PC-3 (cell line): Measurements from ENCODE around the gene GOLT1A. TPM values are rescaled to one million over a fixed set of nuclear protein-coding genes. Genes with fewer than 3 reads are reported as not detected.

Experiments
- ATAC-seq: fragments of 200-7000 bp; cut with Tn5 transposase; 2 replicates; pipeline ENCODE4 v1.9.1; 2020; ENCODE audit warnings: mild to moderate bottlenecking, moderate library complexity
- BruUV-seq: library from RNA; stranded (reverse); fragments of 400-500 nt; replicated peaks from 2 replicates; lab custom pipeline; 2021; lab: Mats Ljungman, UMichigan
- CTCF ChIA-PET: fragments of 300-600 bp; sonication (Branson Sonifier 250); formaldehyde crosslinking; loops from one replicate; lab custom pipeline; 2022; ENCODE audit warnings: antibody characterized with exemption; lab: Charles Lee
- POLR2A ChIA-PET: fragments of 300-600 bp; sonication (Branson Sonifier 250); formaldehyde crosslinking; loops from one replicate; lab custom pipeline; 2022; ENCODE audit warnings: antibody characterized with exemption; ENCODE audit not compliant: unreplicated experiment; lab: Charles Lee
- DNase-seq: peaks from one replicate; pipeline ENCODE4 v3.0.0-alpha.2; 2015
- H2AFZ ChIP-seq: fragments of 300-600 bp; sonication (generic); 2 replicates; pipeline ENCODE4 v1.6.0; 2016; ENCODE audit warnings: antibody characterized with exemption, low read length
- H3F3A ChIP-seq: fragments of 300-600 bp; sonication (generic); one replicate; pipeline ENCODE4 v1.6.0; 2017; ENCODE audit warnings: antibody characterized with exemption, low read length, control low read depth, mild to moderate bottlenecking; ENCODE audit not compliant: unreplicated experiment
- H3K27ac ChIP-seq: fragments of 300-600 bp; sonication (generic); 2 replicates; pipeline ENCODE4 v1.5.1; 2016; ENCODE audit warnings: mild to moderate bottlenecking, low read length
- H3K27me3 ChIP-seq: fragments of 300-600 bp; sonication (generic); 2 replicates; pipeline ENCODE4 v1.6.1; 2016; ENCODE audit warnings: low read length, mixed read lengths
- H3K36me3 ChIP-seq: fragments of 300-600 bp; sonication (generic); 2 replicates; pipeline ENCODE4 v1.6.1; 2016; ENCODE audit warnings: low read depth, mixed run types, low read length, mixed read lengths
- H3K4me1 ChIP-seq: fragments of 300-600 bp; sonication (generic); 2 replicates; pipeline ENCODE4 v1.5.1; 2016; ENCODE audit warnings: low read length; ENCODE audit not compliant: insufficient read depth
- H3K4me2 ChIP-seq: fragments of 300-600 bp; sonication (generic); 2 replicates; pipeline ENCODE4 v1.6.0; 2016; ENCODE audit warnings: low read length
- H3K4me3 ChIP-seq: fragments of 300-600 bp; sonication (generic); 2 replicates; pipeline ENCODE4 v1.5.1; 2016; ENCODE audit warnings: mild to moderate bottlenecking, low read length, mixed read lengths
- H3K79me2 ChIP-seq: fragments of 300-600 bp; sonication (generic); 2 replicates; pipeline ENCODE4 v1.6.1; 2017; ENCODE audit warnings: low read length, mixed read lengths
- H3K9ac ChIP-seq: fragments of 300-600 bp; sonication (generic); 2 replicates; pipeline ENCODE4 v1.6.0; 2016; ENCODE audit warnings: mild to moderate bottlenecking, low read length
- H3K9me2 ChIP-seq: fragments of 300-600 bp; sonication (generic); replicated peaks from 2 replicates; pipeline ENCODE4 v1.6.1; 2016; ENCODE audit warnings: mixed run types, low read length, mixed read lengths
- H3K9me3 ChIP-seq: fragments of 300-600 bp; sonication (generic); 2 replicates; pipeline ENCODE4 v1.6.1; 2016; ENCODE audit warnings: low read length, mixed read lengths
- H4K20me1 ChIP-seq: fragments of 300-600 bp; sonication (generic); 2 replicates; pipeline ENCODE4 v1.6.1; 2016; ENCODE audit warnings: low read length, mixed read lengths
- EZH2 ChIP-seq: fragments of 300-600 bp; sonication (generic); IDR thresholded peaks from one replicate; pipeline ENCODE4 v1.6.1; 2017; ENCODE audit warnings: antibody characterized with exemption, mild to moderate bottlenecking, low read length; ENCODE audit not compliant: unreplicated experiment
- EZH2phosphoT487 ChIP-seq: fragments of 300-600 bp; sonication (generic); IDR thresholded peaks from 2 replicates; pipeline ENCODE4 v1.6.1; 2018; ENCODE audit warnings: mild to moderate bottlenecking, antibody characterized with exemption, low read length, borderline replicate concordance
- intact Hi-C: fragments of 100-400 bp; cut with micrococcal nuclease; formaldehyde crosslinking; loops from 2 replicates; pipeline ENCODE4 v1.9.0; 2023
- total RNA-seq: library from RNA; depleted of rRNA; stranded (reverse); fragments of >200 nt; gene quantifications from 2 replicates; pipeline ENCODE4 v1.2.3, GENCODE V29; 2014
- TF ChIP-seq, protein P1 (sequence below): fragments of 300-600 bp; sonication (generic); conservative IDR thresholded peaks from 2 replicates; pipeline ENCODE4 v1.5.1; 2017; ENCODE audit warnings: antibody characterized with exemption, low read depth, mild to moderate bottlenecking, low read length

Gene GOLT1A
- total RNA-seq, 1 experiment from 2014 or later = 13.3 TPM

DNA sequence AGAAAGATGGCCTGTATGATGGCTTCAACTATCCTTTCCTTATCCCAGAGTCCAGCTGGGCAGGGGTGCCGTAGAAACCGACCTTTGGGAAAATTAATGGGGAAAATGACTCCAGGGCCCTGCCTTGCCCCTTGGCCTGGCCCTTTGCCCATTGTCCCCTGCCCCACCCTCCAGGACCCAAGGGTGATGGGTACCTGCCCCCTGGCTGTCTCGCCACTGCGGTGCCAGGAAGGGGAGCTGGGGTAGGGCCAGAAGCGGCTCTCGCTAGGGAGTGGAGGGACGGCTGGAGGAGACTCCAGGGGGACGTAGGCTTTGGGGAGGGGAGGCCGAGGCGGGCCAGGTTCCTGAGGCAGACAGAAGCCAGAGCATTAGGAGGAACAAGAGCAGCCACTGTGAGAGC lies 29.1 kb upstream of the GOLT1A start:
- Histone ChIP-seq H3K9ac (no peak overlapping the region), H3K27ac (no peak overlapping the region), H4K20me1 (no peaks in the 10 kb centered on the region), H3K79me2 (no peaks in the 10 kb centered on the region), H3K4me3 (no peak overlapping the region), H2AFZ (no peak overlapping the region), H3K4me2 (no peak overlapping the region), H3K9me3 (no peaks in the 10 kb centered on the region), H3K4me1 (no peaks in the 10 kb centered on the region), H3K27me3 (no peaks in the 10 kb centered on the region), H3K36me3 (peaks cover 33% of the 10 kb centered on the region; the same call in 1 of the 2 replicates), H3K9me2 (no peaks in the 10 kb centered on the region), H3F3A (no peaks in the 10 kb centered on the region)
- intact Hi-C loops = no loop called here
- POLR2A ChIA-PET = no interaction called here
- CTCF ChIA-PET = no interaction called here
- BruUV-seq = no TSS peak
- no peak for ATAC-seq
- DNase-seq = no peak
- TF ChIP-seq EZH2phosphoT487 (no peak), EZH2 (no peak)

DNA sequence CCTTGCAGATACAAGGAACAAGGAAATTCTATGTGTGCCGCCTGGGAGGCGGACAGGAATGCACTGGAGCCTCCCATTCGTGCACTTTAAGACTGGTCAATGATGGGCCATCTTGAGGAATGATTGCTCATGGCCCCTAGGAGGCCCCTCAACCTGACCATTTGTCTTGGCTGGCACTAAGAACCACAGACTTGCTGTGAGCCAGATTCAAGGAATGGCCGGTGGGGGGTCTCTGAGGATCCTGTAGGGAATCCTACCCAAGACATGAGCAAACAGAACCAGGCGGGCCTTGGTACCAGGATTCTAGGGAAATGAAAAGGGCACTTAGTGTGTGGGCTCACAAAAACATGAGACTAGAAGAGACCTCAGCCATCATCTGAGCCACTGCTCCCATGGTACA lies 28.1 kb upstream of the GOLT1A start:
- H3K27me3 ChIP-seq = no peaks in the 10 kb centered on the region
- TF ChIP-seq, protein P1, sequence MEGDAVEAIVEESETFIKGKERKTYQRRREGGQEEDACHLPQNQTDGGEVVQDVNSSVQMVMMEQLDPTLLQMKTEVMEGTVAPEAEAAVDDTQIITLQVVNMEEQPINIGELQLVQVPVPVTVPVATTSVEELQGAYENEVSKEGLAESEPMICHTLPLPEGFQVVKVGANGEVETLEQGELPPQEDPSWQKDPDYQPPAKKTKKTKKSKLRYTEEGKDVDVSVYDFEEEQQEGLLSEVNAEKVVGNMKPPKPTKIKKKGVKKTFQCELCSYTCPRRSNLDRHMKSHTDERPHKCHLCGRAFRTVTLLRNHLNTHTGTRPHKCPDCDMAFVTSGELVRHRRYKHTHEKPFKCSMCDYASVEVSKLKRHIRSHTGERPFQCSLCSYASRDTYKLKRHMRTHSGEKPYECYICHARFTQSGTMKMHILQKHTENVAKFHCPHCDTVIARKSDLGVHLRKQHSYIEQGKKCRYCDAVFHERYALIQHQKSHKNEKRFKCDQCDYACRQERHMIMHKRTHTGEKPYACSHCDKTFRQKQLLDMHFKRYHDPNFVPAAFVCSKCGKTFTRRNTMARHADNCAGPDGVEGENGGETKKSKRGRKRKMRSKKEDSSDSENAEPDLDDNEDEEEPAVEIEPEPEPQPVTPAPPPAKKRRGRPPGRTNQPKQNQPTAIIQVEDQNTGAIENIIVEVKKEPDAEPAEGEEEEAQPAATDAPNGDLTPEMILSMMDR = no peak
- TF ChIP-seq EZH2 (no peak), EZH2phosphoT487 (no peak)
- H3K4me2 ChIP-seq = no peak overlapping the region
- H3K4me1 ChIP-seq = no peaks in the 10 kb centered on the region
- H3K27ac ChIP-seq = no peak overlapping the region
- H3K9ac ChIP-seq = no peak overlapping the region
- H3K9me3 ChIP-seq = no peaks in the 10 kb centered on the region
- no peak overlapping the region for H3K4me3 ChIP-seq
- peaks cover 36% of the 10 kb centered on the region; the same call in 1 of the 2 replicates for H3K36me3 ChIP-seq
- no TSS peak for BruUV-seq
- H2AFZ ChIP-seq = no peak overlapping the region
- ChIA-PET POLR2A (no interaction called here), CTCF (no interaction called here)
- H3K79me2 ChIP-seq = no peaks in the 10 kb centered on the region
- H3F3A ChIP-seq = no peaks in the 10 kb centered on the region
- DNase-seq (no peak), ATAC-seq (no peak)
- intact Hi-C loops = no loop called here
- no peaks in the 10 kb centered on the region for H4K20me1 ChIP-seq
- no peaks in the 10 kb centered on the region for H3K9me2 ChIP-seq

DNA sequence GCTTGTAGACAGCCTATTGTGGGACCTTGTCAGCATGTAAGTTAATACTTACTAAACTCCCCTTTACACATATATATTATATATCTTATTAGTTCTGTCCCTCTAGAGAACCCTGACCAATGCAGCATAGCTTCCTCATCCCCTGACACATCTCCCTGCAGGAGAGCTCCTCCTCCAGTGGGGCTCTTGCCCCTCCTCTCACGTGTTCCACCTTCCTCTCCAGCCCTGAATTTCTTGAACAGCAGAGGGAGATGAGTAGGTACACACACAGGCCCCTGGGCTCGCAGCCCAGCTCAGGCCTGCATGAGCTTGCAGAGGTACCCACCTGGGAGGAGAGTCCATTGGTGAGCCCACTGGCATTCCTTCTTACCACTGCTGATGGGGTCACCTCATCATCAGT lies 27.3 kb upstream of the GOLT1A start:
- Histone ChIP-seq H2AFZ (no peak overlapping the region), H4K20me1 (no peaks in the 10 kb centered on the region), H3K36me3 (peaks cover 38% of the 10 kb centered on the region), H3K4me3 (no peak overlapping the region), H3K9me3 (no peaks in the 10 kb centered on the region), H3K27me3 (no peaks in the 10 kb centered on the region), H3K4me1 (no peaks in the 10 kb centered on the region), H3K9ac (no peak overlapping the region), H3K27ac (no peak overlapping the region), H3K4me2 (no peak overlapping the region), H3K9me2 (no peaks in the 10 kb centered on the region), H3F3A (no peaks in the 10 kb centered on the region), H3K79me2 (no peaks in the 10 kb centered on the region)
- ATAC-seq (no peak), DNase-seq (no peak)
- CTCF ChIA-PET = no interaction called here
- intact Hi-C loops = no loop called here
- POLR2A ChIA-PET = no interaction called here
- no TSS peak for BruUV-seq
- TF ChIP-seq, protein P1 = no peak
- TF ChIP-seq EZH2phosphoT487 (no peak), EZH2 (no peak)
